K562 (cell line): ENCODE measurements around the gene KRAS. TPM values are rescaled to one million over a fixed set of nuclear protein-coding genes. Genes with fewer than 3 reads are reported as not detected.

Experiments used
- ATAC-seq: fragments of 200-7000 bp; cut with Tn5 transposase; 3 replicates; pipeline ENCODE4 v1.9.1; 2020; ENCODE audit warnings: moderate library complexity
- BruUV-seq: library from RNA; stranded (reverse); fragments of 400-500 nt; replicated peaks from 2 replicates; lab custom pipeline; 2021; lab: Mats Ljungman, UMichigan
- CTCF ChIA-PET: fragments of 300-600 bp; formaldehyde crosslinking; extraction: SDS; loops from one replicate; lab custom pipeline; 2021; ENCODE audit warnings: low intra/inter-chr PET ratio; lab: Yijun Ruan, JAX
- POLR2A ChIA-PET: fragments of 300-600, 350-650 bp; sonication (Branson Sonifier 250); formaldehyde crosslinking; extraction: SDS; loops from one replicate; lab custom pipeline; 2021; ENCODE audit warnings: antibody characterized with exemption, inconsistent platforms; lab: Yijun Ruan, JAX
- DNase-seq, 4 experiments: peaks; one replicate each; pipeline versions ENCODE4 v3.0.0 to v3.0.0-alpha.2; 2011 to 2018; ENCODE audit warnings: low spot score in 3 of 4, mixed read lengths in 3 of 4; ENCODE audit errors: extremely low read depth in 1 of 4
- FAIRE-seq: peaks from 2 replicates; lab custom pipeline; 2011; peaks lifted over from hg19 to GRCh38; lab: Jason Lieb, UNC
- H2AFZ ChIP-seq: 2 replicates; pipeline ENCODE4 v1.6.0; 2011; ENCODE audit warnings: low read depth, low read length, control low read depth, inconsistent platforms
- H3K27ac ChIP-seq: fragments of 200-600 bp; 3 replicates; pipeline ENCODE4 v1.8.0; 2011; ENCODE audit warnings: low read depth, mild to moderate bottlenecking, control low read depth, inconsistent platforms, low read length, moderate library complexity, mixed read lengths; ENCODE audit errors: extremely low read depth
- H3K27me3 ChIP-seq, 2 experiments: fragments of 300-600 bp in 1 of 2; 2 replicates in 1 of 2; 3 replicates in 1 of 2; pipeline versions ENCODE4 v1.6.0 to v1.8.0; 2011; ENCODE audit warnings: inconsistent platforms in 2 of 2, low read length in 2 of 2, mild to moderate bottlenecking in 1 of 2, mixed read lengths in 1 of 2, moderate library complexity in 1 of 2; ENCODE audit not compliant: control insufficient read depth in 2 of 2, insufficient read depth in 2 of 2
- H3K36me3 ChIP-seq: fragments of 300-600 bp; 3 replicates; pipeline ENCODE4 v1.8.0; 2011; ENCODE audit warnings: mild to moderate bottlenecking, low read length, inconsistent platforms; ENCODE audit not compliant: control insufficient read depth, insufficient read depth
- H3K4me1 ChIP-seq, 2 experiments: fragments of 200-600 bp in 1 of 2; replicated peaks in 1 of 2; 2 replicates in 1 of 2; 3 replicates in 1 of 2; pipeline versions ENCODE4 v1.5.1 to v1.8.0; 2011; ENCODE audit warnings: inconsistent platforms in 2 of 2, low read length in 2 of 2, mild to moderate bottlenecking in 1 of 2, mixed read lengths in 1 of 2, moderate library complexity in 1 of 2; ENCODE audit not compliant: control insufficient read depth in 2 of 2, insufficient read depth in 2 of 2
- H3K4me2 ChIP-seq: 2 replicates; pipeline ENCODE4 v1.6.1; 2011; ENCODE audit warnings: low read length, control low read depth, inconsistent platforms, mixed read lengths; ENCODE audit not compliant: insufficient read depth
- H3K4me3 ChIP-seq: fragments of 200-600 bp; sonication (generic), shearing (Covaris generic); 2 replicates; pipeline ENCODE4 v1.5.1; 2016; ENCODE audit warnings: control low read depth, inconsistent platforms
- H3K79me2 ChIP-seq: fragments of 200-600 bp; 3 replicates; pipeline ENCODE4 v1.8.0; 2011; ENCODE audit warnings: low read length, inconsistent platforms; ENCODE audit not compliant: control insufficient read depth, insufficient read depth
- H3K9ac ChIP-seq, 2 experiments: 2 replicates each; pipeline versions ENCODE4 v1.6.0 to v1.6.1; 2011; ENCODE audit warnings: low read depth in 2 of 2, low read length in 2 of 2, control low read depth in 1 of 2, inconsistent platforms in 1 of 2, mild to moderate bottlenecking in 1 of 2, mixed read lengths in 1 of 2; ENCODE audit not compliant: insufficient read depth in 1 of 2
- H3K9me1 ChIP-seq: one replicate; pipeline ENCODE4 v1.6.0; 2011; ENCODE audit warnings: inconsistent platforms, mild to moderate bottlenecking, low read length, moderate library complexity; ENCODE audit not compliant: control insufficient read depth, insufficient read depth
- H3K9me3 ChIP-seq: replicated peaks from 2 replicates; pipeline ENCODE4 v1.5.1; 2011; ENCODE audit warnings: low read depth, low read length, inconsistent platforms; ENCODE audit not compliant: control insufficient read depth, insufficient read depth
- H4K20me1 ChIP-seq: replicated peaks from 2 replicates; pipeline ENCODE4 v1.6.1; 2011; ENCODE audit warnings: low read length, inconsistent platforms, mixed read lengths; ENCODE audit not compliant: control insufficient read depth, insufficient read depth
- BRD4 ChIP-seq: fragments of 200-600 bp; sonication (generic); IDR thresholded peaks from 2 replicates; pipeline ENCODE4 v1.6.1; 2017; ENCODE audit warnings: inconsistent platforms
- C11orf30 ChIP-seq: fragments of 450-650 bp; IDR thresholded peaks from 2 replicates; pipeline ENCODE4 v1.6.1; 2016; ENCODE audit warnings: low read depth, mild to moderate bottlenecking
- HDGF ChIP-seq: fragments of 450-650 bp; IDR thresholded peaks from 2 replicates; pipeline ENCODE4 v1.6.1; 2016
- MAFF ChIP-seq: IDR thresholded peaks from 2 replicates; pipeline ENCODE4 v1.6.1; 2012; ENCODE audit warnings: low read length, improper control_type of control experiment
- MAFG ChIP-seq: fragments of 450-650 bp; conservative IDR thresholded peaks from 2 replicates; pipeline ENCODE4 v1.6.1; 2016; ENCODE audit warnings: missing genetic modification characterization, missing compliant biosample characterization
- MAFK ChIP-seq: IDR thresholded peaks from 2 replicates; pipeline ENCODE4 v1.6.1; 2011; ENCODE audit warnings: low read length, improper control_type of control experiment
- ZBTB33 ChIP-seq: sonication (generic); formaldehyde crosslinking; IDR thresholded peaks from 2 replicates; pipeline ENCODE4 v1.8.1; 2023; ENCODE audit warnings: mild to moderate bottlenecking, missing genetic modification reagents
- ZFP91 ChIP-seq: sonication (generic); formaldehyde crosslinking; IDR thresholded peaks from 2 replicates; pipeline ENCODE4 v1.8.0; 2022; ENCODE audit warnings: mild to moderate bottlenecking, missing genetic modification reagents
- ZNF316 ChIP-seq: fragments of 450-650 bp; IDR thresholded peaks from 2 replicates; pipeline ENCODE4 v1.6.1; 2016
- ZNF707 ChIP-seq: fragments of 250-450 bp; sonication (Bioruptor Pico); conservative IDR thresholded peaks from 2 replicates; pipeline ENCODE4 v1.8.0; 2022; ENCODE audit warnings: inconsistent platforms, mild to moderate bottlenecking, moderate library complexity
- WGBS: fragments of 100-300 bp; shearing (Covaris generic); methylation state at CpG from one replicate; pipeline ENCODE4 v1.1.6; 2016; ENCODE audit warnings: low coverage, mixed read lengths; ENCODE audit not compliant: insufficient coverage; ENCODE audit errors: missing lambda C conversion rate; 5-methylcytosine and 5-hydroxymethylcytosine counted together
- in situ Hi-C: fragments of 300-500 bp; cut with MboI; formaldehyde crosslinking; loops from 4 replicates; pipeline ENCODE4 v1.15.0; 2018; ENCODE audit warnings: inconsistent platforms, mixed read lengths
- intact Hi-C: fragments of 100-400 bp; cut with micrococcal nuclease; formaldehyde crosslinking; loops from 2 replicates; pipeline ENCODE4 v1.14.2; 2022
- polyA plus RNA-seq, 8 experiments: library from polyadenylated mRNA; depleted of rRNA in 4 of 8; stranded (reverse) in 5 of 8; unstranded in 3 of 8; fragments of >200 nt; fragmentation: Nextera tagmentation in 2 of 8; fragmentation: Illumina TruSeq in 1 of 8; extraction: Ambion mirVana in 2 of 8; extraction: Trizol in 1 of 8; gene quantifications; 2 replicates each; pipeline versions ENCODE4 v1.2.1 to v1.2.3, GENCODE V29; 2011 to 2014; ENCODE audit warnings: inconsistent platforms in 1 of 8, missing spikeins in 1 of 8
- total RNA-seq, 7 experiments: library from RNA; depleted of rRNA in 6 of 7; stranded (reverse); fragments of >200 nt in 6 of 7; fragmentation: Illumina TruSeq in 2 of 7; extraction: Trizol in 2 of 7; gene quantifications; 2 replicates each; pipeline versions ENCODE4 v1.2.1 to v1.2.3, GENCODE V29; 2011 to 2021; ENCODE audit warnings: low replicate concordance in 1 of 7

KRAS gene
- total and polyA plus RNA-seq, 9 of the 15 experiments (the other 6 are each of a cell fraction or from before 2014, with no cell fraction given), result 7.2 to 21.2 (median 12.7) TPM

- H3K4me1 ChIP-seq, result peaks cover 4 to 17% of the 10 kb centered on the region in 2 experiments; a peak in 4 of 5 replicates
- in situ Hi-C loops (no loop called here), intact Hi-C loops (no loop called here)
- DNase-seq (no peak), ATAC-seq (no peak), FAIRE-seq (no peak)
- POLR2A ChIA-PET, result interaction anchor here (0.6 kb wide), 1 partner anchor 27 kb away, joined by 3 read pairs; no protein-coding TSS in a partner anchor
- peaks cover 41% of the 10 kb centered on the region for H3K79me2 ChIP-seq
- H3K4me3 ChIP-seq, result no peak overlapping the region
- no peaks in the 10 kb centered on the region for H3K9me3 ChIP-seq
- H3K36me3 ChIP-seq, result peaks cover 11% of the 10 kb centered on the region; the same call in 1 of the 3 replicates
- no peak overlapping the region for H3K9ac ChIP-seq
- CTCF ChIA-PET, result no interaction called here
- no peak overlapping the region for H2AFZ ChIP-seq
- no TSS peak for BruUV-seq
- no peaks in the 10 kb centered on the region for H3K27me3 ChIP-seq
- H4K20me1 ChIP-seq, result no peaks in the 10 kb centered on the region
- no peak overlapping the region for H3K27ac ChIP-seq
- no peak overlapping the region for H3K4me2 ChIP-seq
- 93% methylated on average over 1 of the region's 1 CpG for WGBS
- H3K9me1 ChIP-seq, result no peaks in the 10 kb centered on the region
- peak; percentile 96 for TF ChIP-seq MAFF
- no peak for TF ChIP-seq ZNF707 (CRISPR knock-in tag)
- TF ChIP-seq BRD4, result no peak
- peak; percentile 90 for TF ChIP-seq MAFG
- peak; percentile 91 for TF ChIP-seq C11orf30
- TF ChIP-seq HDGF, result no peak
- TF ChIP-seq ZNF316, result peak; percentile 96
- TF ChIP-seq MAFK, result peak; percentile 97
Observed at GRCh38 chr12:25248732-25249131, 2.0 kb downstream of the KRAS start.

GRCh38 chr12:25248137-25248536, 2.6 kb downstream of the KRAS start:
- FAIRE-seq (no peak), ATAC-seq (no peak), DNase-seq (no peak)
- no peaks in the 10 kb centered on the region for H4K20me1 ChIP-seq
- peaks cover 15% of the 10 kb centered on the region; the same call in 1 of the 3 replicates for H3K36me3 ChIP-seq
- H3K27ac ChIP-seq, result no peak overlapping the region
- no peak overlapping the region for H2AFZ ChIP-seq
- CTCF ChIA-PET, result no interaction called here
- H3K79me2 ChIP-seq, result peaks cover 41% of the 10 kb centered on the region
- H3K9me3 ChIP-seq, result no peaks in the 10 kb centered on the region
- no peak for TF ChIP-seq ZFP91
- peak; percentile 54; the same call in 1 of the 2 replicates for TF ChIP-seq ZBTB33 (CRISPR knock-in tag)
- no peaks in the 10 kb centered on the region for H3K27me3 ChIP-seq
- POLR2A ChIA-PET, result no interaction called here
- no peaks in the 10 kb centered on the region for H3K9me1 ChIP-seq
- in situ Hi-C loops, result no loop called here
- intact Hi-C loops, result no loop called here
- no peak overlapping the region for H3K4me3 ChIP-seq
- WGBS, result 84% methylated on average over 16 of the region's 20 CpGs
- no peak overlapping the region for H3K4me2 ChIP-seq
- H3K9ac ChIP-seq, result no peak overlapping the region
- BruUV-seq, result no TSS peak
- H3K4me1 ChIP-seq, result peaks cover 4 to 17% of the 10 kb centered on the region in 2 experiments; a peak in 4 of 5 replicates
